ENCODE measurements around the gene TOPORS. TPM values are rescaled to one million over a fixed set of nuclear protein-coding genes. Genes with fewer than 3 reads are reported as not detected.
A peak's percentile ranks its signal among the peaks of the same experiment; 100 is the strongest.

Gene TOPORS
- total RNA-seq, 2 experiments from 2014 or later, result 16.2 to 17.4 TPM

- Histone ChIP-seq H3K4me3 (ENCODE audit: low read depth, low read length, poor library complexity, severe bottlenecking) (peak overlapping the region; percentile 98), H3K4me1 (ENCODE audit: insufficient read depth, low read length, poor library complexity, severe bottlenecking) (peaks cover 37% of the 10 kb centered on the region), H3K27ac (ENCODE audit: low read depth, low read length, poor library complexity, severe bottlenecking) (no peak overlapping the region), H4K20me1 (ENCODE audit: insufficient read depth, low read length) (0 out of 2 replicates have a peak, but pooled peaks cover 8% of the 10 kb centered on the region), H3K9me3 (ENCODE audit: low read length) (no peaks in the 10 kb centered on the region), H3K36me3 (ENCODE audit: insufficient read depth, low read length) (peaks cover 10% of the 10 kb centered on the region), H2AFZ (ENCODE audit: low read length) (peak overlapping the region; percentile 83), H3K4me2 (ENCODE audit: low read length) (peak overlapping the region; percentile 93), H3K9me2 (ENCODE audit: insufficient read depth, low read length) (no peaks in the 10 kb centered on the region), H3K79me2 (ENCODE audit: insufficient read depth, low read depth, low read length) (peaks cover 34% of the 10 kb centered on the region)
- TF ChIP-seq CTCF (conservative IDR thresholded peaks at IDR 0.05; ENCODE audit: low read length), result no peak
- intact Hi-C loops (cut with micrococcal nuclease; ENCODE audit: unreplicated experiment), result loop anchor here (1.0 to 5.0 kb wide), 2 partner anchors 42 to 190 kb away; partner anchors contain the start of gene ACO1
- BruUV-seq (replicated peaks), result no TSS peak
- ChIA-PET CTCF (ENCODE audit: unreplicated experiment) (interaction anchor here (2.1 kb wide), 1 partner anchor 195 kb away, joined by 10 read pairs; no protein-coding TSS in a partner anchor), POLR2A (interaction anchor here (0.7 to 3.5 kb wide), 13 partner anchors 9 to 452 kb away, joined by 3 to 19 read pairs (median 4); partner anchors contain the start of gene RIGI)
- DNase-seq (ENCODE audit: low spot score), result no peak
Measured at GRCh38 chr9:32573821-32574220, 21.4 kb upstream of the TOPORS start.

- Histone ChIP-seq H2AFZ (ENCODE audit: low read length) (peak within 1 kb of the TSS; percentile 83), H3K9me3 (ENCODE audit: low read length) (no peaks in the 10 kb centered on the region), H3K36me3 (ENCODE audit: insufficient read depth, low read length) (peaks cover 14% of the 10 kb centered on the region), H3K27ac (ENCODE audit: low read depth, low read length, poor library complexity, severe bottlenecking) (peak within 1 kb of the TSS; percentile 77), H3K4me3 (ENCODE audit: low read depth, low read length, poor library complexity, severe bottlenecking) (peak within 1 kb of the TSS; percentile 98), H3K4me2 (ENCODE audit: low read length) (peak within 1 kb of the TSS; percentile 93), H3K4me1 (ENCODE audit: insufficient read depth, low read length, poor library complexity, severe bottlenecking) (peaks cover 37% of the 10 kb centered on the region), H3K79me2 (ENCODE audit: insufficient read depth, low read depth, low read length) (peaks cover 34% of the 10 kb centered on the region), H4K20me1 (ENCODE audit: insufficient read depth, low read length) (0 out of 2 replicates have a peak, but pooled peaks cover 8% of the 10 kb centered on the region), H3K9me2 (ENCODE audit: insufficient read depth, low read length) (no peaks in the 10 kb centered on the region)
- ChIA-PET POLR2A (interaction anchor here (0.5 to 3.5 kb wide), 18 partner anchors 9 to 453 kb away, joined by 3 to 19 read pairs (median 6); partner anchors contain the start of gene RIGI), CTCF (ENCODE audit: unreplicated experiment) (interaction anchor here (1.2 to 2.1 kb wide), 4 partner anchors 8 to 194 kb away, joined by 3 to 10 read pairs (median 8); no protein-coding TSS in a partner anchor)
- DNase-seq (ENCODE audit: low spot score), result peak; percentile 98
- no peak for TF ChIP-seq EZH2phosphoT487 (IDR thresholded peaks at IDR 0.05; ENCODE audit: borderline replicate concordance, low read depth, low read length)
- TF ChIP-seq CTCF (conservative IDR thresholded peaks at IDR 0.05; ENCODE audit: low read length), result no peak
- BruUV-seq (replicated peaks), result no TSS peak
- intact Hi-C loops (cut with micrococcal nuclease; ENCODE audit: unreplicated experiment), result loop anchor here (1.0 to 5.0 kb wide), 4 partner anchors 21 to 195 kb away; partner anchors contain the start of genes ACO1, SMIM27 and TOPORS
Measured at GRCh38 chr9:32572900-32573523, 20.6 kb upstream of the TOPORS start, which contains the start of gene NDUFB6. Gene NDUFB6, minus strand, starts transcription at chr9:32573159. Its CDS starts 99 bp downstream, at chr9:32573060.

Data from OCI-LY7 (cell line).